ENCODE results near the gene TPM3.
"Not testable (repeated sequence)": the region's sequence is repeated elsewhere in the genome, so short reads cannot be mapped to it uniquely, and the experiment has no call there.

The TPM3 gene

GRCh38 chr1:154191990-154192461, at the start of gene TPM3:
Gene TPM3, minus strand, starts transcription at chr1:154192100. Its CDS starts 82 bp downstream, at chr1:154192018.
- ChIA-PET CTCF (interaction anchor here (1.4 kb wide), 1 partner anchor 11 kb away, joined by 3 read pairs; no protein-coding TSS in a partner anchor), POLR2A (no interaction called here)
- TF ChIP-seq, protein P1, sequence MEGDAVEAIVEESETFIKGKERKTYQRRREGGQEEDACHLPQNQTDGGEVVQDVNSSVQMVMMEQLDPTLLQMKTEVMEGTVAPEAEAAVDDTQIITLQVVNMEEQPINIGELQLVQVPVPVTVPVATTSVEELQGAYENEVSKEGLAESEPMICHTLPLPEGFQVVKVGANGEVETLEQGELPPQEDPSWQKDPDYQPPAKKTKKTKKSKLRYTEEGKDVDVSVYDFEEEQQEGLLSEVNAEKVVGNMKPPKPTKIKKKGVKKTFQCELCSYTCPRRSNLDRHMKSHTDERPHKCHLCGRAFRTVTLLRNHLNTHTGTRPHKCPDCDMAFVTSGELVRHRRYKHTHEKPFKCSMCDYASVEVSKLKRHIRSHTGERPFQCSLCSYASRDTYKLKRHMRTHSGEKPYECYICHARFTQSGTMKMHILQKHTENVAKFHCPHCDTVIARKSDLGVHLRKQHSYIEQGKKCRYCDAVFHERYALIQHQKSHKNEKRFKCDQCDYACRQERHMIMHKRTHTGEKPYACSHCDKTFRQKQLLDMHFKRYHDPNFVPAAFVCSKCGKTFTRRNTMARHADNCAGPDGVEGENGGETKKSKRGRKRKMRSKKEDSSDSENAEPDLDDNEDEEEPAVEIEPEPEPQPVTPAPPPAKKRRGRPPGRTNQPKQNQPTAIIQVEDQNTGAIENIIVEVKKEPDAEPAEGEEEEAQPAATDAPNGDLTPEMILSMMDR (IDR thresholded peaks at IDR 0.05; ENCODE audit: insufficient read depth, low read length, missing control alignments): no peak
- no peak within 1 kb of the TSS for H3K4me3 ChIP-seq (ENCODE audit: low read depth, low read length)
- no peak for DNase-seq (ENCODE audit: low read depth, low spot score)

- ChIA-PET CTCF (interaction anchor here (1.1 kb wide), 1 partner anchor 96 kb away, joined by 3 read pairs; no protein-coding TSS in a partner anchor), POLR2A (interaction anchor here (1.6 kb wide), 1 partner anchor 20 kb away, joined by 5 read pairs; the partner anchor contains the start of gene UBAP2L)
Measured at GRCh38 chr1:154240294-154240833, 48.5 kb upstream of the TPM3 start.

GRCh38 chr1:154239491-154239890, 47.6 kb upstream of the TPM3 start:
- CTCF ChIA-PET: no interaction called here

More at GRCh38 chr1:154240294-154240833, 48.5 kb upstream of the TPM3 start:
- DNase-seq (ENCODE audit: low read depth, low spot score): no peak
- H3K4me3 ChIP-seq (ENCODE audit: low read depth, low read length): no peak overlapping the region
- TF ChIP-seq, protein P1 (IDR thresholded peaks at IDR 0.05; ENCODE audit: insufficient read depth, low read length, missing control alignments): no peak

GRCh38 chr1:154237880-154238506, 46.1 kb upstream of the TPM3 start:
- no peak overlapping the region for H3K4me3 ChIP-seq (ENCODE audit: low read depth, low read length)
- ChIA-PET POLR2A (interaction anchor here (0.8 kb wide), 1 partner anchor 18 kb away, joined by 3 read pairs; a partner anchor contains a TSS), CTCF (interaction anchor here (1.1 to 1.3 kb wide), 2 partner anchors 10 to 85 kb away, joined by 3 read pairs; no protein-coding TSS in a partner anchor)
- TF ChIP-seq, protein P1 (IDR thresholded peaks at IDR 0.05; ENCODE audit: insufficient read depth, low read length, missing control alignments): no peak
- DNase-seq (ENCODE audit: low read depth, low spot score): no peak

More at GRCh38 chr1:154239491-154239890, 47.6 kb upstream of the TPM3 start:
- TF ChIP-seq, protein P1 (IDR thresholded peaks at IDR 0.05; ENCODE audit: insufficient read depth, low read length, missing control alignments): no peak
- no peak overlapping the region for H3K4me3 ChIP-seq (ENCODE audit: low read depth, low read length)
- no peak for DNase-seq (ENCODE audit: low read depth, low spot score)
- POLR2A ChIA-PET: no interaction called here

DNA sequence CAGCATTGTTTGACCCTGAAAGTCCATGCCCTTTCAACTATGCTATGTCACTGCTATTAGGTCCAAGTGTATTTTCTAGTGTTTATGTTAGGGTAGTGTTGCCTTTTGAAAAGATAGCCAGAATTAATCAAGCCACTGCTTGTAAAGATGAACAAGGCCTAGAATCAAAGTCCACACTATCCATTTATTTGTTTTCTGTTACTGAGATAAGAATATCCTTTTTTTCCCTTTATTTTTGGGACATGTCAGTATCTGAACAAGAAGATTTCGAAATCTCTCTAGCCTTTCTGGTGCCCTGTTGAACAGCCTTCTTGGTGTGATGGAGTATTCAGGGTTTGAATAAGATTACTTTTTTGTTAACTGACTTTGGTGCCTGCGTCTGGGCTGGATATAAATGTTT, 45.5 kb upstream of the TPM3 start:
- no peak for DNase-seq (ENCODE audit: low read depth, low spot score)
- TF ChIP-seq, protein P1 (IDR thresholded peaks at IDR 0.05; ENCODE audit: insufficient read depth, low read length, missing control alignments): no peak
- ChIA-PET CTCF (interaction anchor here (1.1 to 1.3 kb wide), 2 partner anchors 10 to 85 kb away, joined by 3 read pairs; no protein-coding TSS in a partner anchor), POLR2A (interaction anchor here (0.8 kb wide), 1 partner anchor 17 kb away, joined by 3 read pairs; a partner anchor contains a TSS)
- no peak overlapping the region for H3K4me3 ChIP-seq (ENCODE audit: low read depth, low read length)

- TF ChIP-seq, protein P1 (IDR thresholded peaks at IDR 0.05; ENCODE audit: insufficient read depth, low read length, missing control alignments): no peak
- ChIA-PET POLR2A (no interaction called here), CTCF (no interaction called here)
- no peak overlapping the region for H3K4me3 ChIP-seq (ENCODE audit: low read depth, low read length)
- DNase-seq (ENCODE audit: low read depth, low spot score): no peak
Measured at GRCh38 chr1:154236855-154237254, 45.0 kb upstream of the TPM3 start.

GRCh38 chr1:154233127-154233526, 41.2 kb upstream of the TPM3 start:
- CTCF ChIA-PET; POLR2A ChIA-PET; H3K4me3 ChIP-seq (ENCODE audit: low read depth, low read length); DNase-seq (ENCODE audit: low read depth, low spot score): not testable (repeated sequence)

- DNase-seq (ENCODE audit: low read depth, low spot score); POLR2A ChIA-PET; H3K4me3 ChIP-seq (ENCODE audit: low read depth, low read length): not testable (repeated sequence)
- CTCF ChIA-PET: interaction anchor here (0.9 to 2.0 kb wide), 3 partner anchors 9 to 29 kb away, joined by 3 to 4 read pairs (median 3); no protein-coding TSS in a partner anchor
Measured at GRCh38 chr1:154231112-154231511, 39.2 kb upstream of the TPM3 start.

Data from AG04449 (cell line).